ENCODE results near the gene ADCY4. TPM values are rescaled to one million over a fixed set of nuclear protein-coding genes. Genes with fewer than 3 reads are reported as not detected.

Gene ADCY4
- total RNA-seq, 1 experiment from 2014 or later, result 0.86 TPM

DNA sequence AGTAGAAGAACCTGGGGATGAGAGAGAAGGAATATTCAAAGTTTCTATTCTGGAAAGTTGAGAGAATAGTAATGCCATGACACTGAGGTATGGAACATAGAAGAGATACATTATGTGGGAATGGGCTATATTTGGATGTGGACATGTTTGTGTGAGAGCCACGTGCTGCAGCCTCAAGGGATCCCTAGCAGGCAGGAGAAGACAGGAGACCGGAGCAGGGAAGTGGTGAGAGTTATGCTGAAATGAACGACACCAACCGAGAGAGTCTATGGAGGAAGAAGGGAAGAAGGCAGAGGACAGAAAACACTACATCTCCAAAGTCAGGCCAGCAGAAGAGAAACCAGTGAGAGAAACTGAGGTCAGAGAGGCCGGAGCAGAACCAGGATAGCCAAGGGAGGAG is 14.9 kb upstream of the ADCY4 start:
- BruUV-seq (replicated peaks), result no TSS peak
- TF ChIP-seq, protein P1, sequence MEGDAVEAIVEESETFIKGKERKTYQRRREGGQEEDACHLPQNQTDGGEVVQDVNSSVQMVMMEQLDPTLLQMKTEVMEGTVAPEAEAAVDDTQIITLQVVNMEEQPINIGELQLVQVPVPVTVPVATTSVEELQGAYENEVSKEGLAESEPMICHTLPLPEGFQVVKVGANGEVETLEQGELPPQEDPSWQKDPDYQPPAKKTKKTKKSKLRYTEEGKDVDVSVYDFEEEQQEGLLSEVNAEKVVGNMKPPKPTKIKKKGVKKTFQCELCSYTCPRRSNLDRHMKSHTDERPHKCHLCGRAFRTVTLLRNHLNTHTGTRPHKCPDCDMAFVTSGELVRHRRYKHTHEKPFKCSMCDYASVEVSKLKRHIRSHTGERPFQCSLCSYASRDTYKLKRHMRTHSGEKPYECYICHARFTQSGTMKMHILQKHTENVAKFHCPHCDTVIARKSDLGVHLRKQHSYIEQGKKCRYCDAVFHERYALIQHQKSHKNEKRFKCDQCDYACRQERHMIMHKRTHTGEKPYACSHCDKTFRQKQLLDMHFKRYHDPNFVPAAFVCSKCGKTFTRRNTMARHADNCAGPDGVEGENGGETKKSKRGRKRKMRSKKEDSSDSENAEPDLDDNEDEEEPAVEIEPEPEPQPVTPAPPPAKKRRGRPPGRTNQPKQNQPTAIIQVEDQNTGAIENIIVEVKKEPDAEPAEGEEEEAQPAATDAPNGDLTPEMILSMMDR (IDR thresholded peaks at IDR 0.05 in 2 of 3, conservative IDR thresholded peaks at IDR 0.05 in 1 of 3; ENCODE audit: borderline replicate concordance in 1 of 3, insufficient read depth in 1 of 3, low read depth in 2 of 3, low read length in 2 of 3), result no peak
- TF ChIP-seq RAD21 (IDR thresholded peaks at IDR 0.05; ENCODE audit: low read depth) (no peak), POLR2A (IDR thresholded peaks at IDR 0.05; ENCODE audit: borderline replicate concordance, extremely low read depth, insufficient read depth, insufficient read length) (no peak), TCF7L2 (IDR thresholded peaks at IDR 0.05; ENCODE audit: borderline replicate concordance, extremely low read depth, insufficient read depth, insufficient read length) (no peak), YY1 (IDR thresholded peaks at IDR 0.05; ENCODE audit: extremely low read depth, insufficient replicate concordance, low read depth, low read length) (no peak), EZH2 (IDR thresholded peaks at IDR 0.05) (no peak)
- TF ChIP-seq, protein P2, sequence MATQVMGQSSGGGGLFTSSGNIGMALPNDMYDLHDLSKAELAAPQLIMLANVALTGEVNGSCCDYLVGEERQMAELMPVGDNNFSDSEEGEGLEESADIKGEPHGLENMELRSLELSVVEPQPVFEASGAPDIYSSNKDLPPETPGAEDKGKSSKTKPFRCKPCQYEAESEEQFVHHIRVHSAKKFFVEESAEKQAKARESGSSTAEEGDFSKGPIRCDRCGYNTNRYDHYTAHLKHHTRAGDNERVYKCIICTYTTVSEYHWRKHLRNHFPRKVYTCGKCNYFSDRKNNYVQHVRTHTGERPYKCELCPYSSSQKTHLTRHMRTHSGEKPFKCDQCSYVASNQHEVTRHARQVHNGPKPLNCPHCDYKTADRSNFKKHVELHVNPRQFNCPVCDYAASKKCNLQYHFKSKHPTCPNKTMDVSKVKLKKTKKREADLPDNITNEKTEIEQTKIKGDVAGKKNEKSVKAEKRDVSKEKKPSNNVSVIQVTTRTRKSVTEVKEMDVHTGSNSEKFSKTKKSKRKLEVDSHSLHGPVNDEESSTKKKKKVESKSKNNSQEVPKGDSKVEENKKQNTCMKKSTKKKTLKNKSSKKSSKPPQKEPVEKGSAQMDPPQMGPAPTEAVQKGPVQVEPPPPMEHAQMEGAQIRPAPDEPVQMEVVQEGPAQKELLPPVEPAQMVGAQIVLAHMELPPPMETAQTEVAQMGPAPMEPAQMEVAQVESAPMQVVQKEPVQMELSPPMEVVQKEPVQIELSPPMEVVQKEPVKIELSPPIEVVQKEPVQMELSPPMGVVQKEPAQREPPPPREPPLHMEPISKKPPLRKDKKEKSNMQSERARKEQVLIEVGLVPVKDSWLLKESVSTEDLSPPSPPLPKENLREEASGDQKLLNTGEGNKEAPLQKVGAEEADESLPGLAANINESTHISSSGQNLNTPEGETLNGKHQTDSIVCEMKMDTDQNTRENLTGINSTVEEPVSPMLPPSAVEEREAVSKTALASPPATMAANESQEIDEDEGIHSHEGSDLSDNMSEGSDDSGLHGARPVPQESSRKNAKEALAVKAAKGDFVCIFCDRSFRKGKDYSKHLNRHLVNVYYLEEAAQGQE (IDR thresholded peaks at IDR 0.05; ENCODE audit: low read depth), result no peak
- Histone ChIP-seq H3K4me3 (replicated peaks in 1 of 2; ENCODE audit: low read depth in 1 of 2, low read length in 2 of 2) (no peak overlapping the region), H4K20me1 (ENCODE audit: insufficient read depth) (no peaks in the 10 kb centered on the region), H3K27me3 (ENCODE audit: insufficient read depth, low read length) (no peaks in the 10 kb centered on the region), H3K79me2 (ENCODE audit: insufficient read depth, low read length) (no peaks in the 10 kb centered on the region), H2AFZ (ENCODE audit: low read depth, low read length, poor library complexity, severe bottlenecking) (no peak overlapping the region), H3K9me2 (ENCODE audit: insufficient read depth) (no peaks in the 10 kb centered on the region), H3K9me3 (ENCODE audit: control insufficient read depth in 1 of 2, insufficient read depth in 1 of 2, low read depth in 1 of 2, low read length in 2 of 2) (no peaks in the 10 kb centered on the region), H3K4me2 (ENCODE audit: low read length) (no peak overlapping the region), H3K27ac (ENCODE audit: low read depth, low read length) (no peak overlapping the region), H3K4me1 (ENCODE audit: control insufficient read depth in 1 of 2, insufficient read depth in 2 of 2, low read length in 2 of 2) (peaks cover 5 to 17% of the 10 kb centered on the region in 2 experiments; a peak in 3 of 4 replicates), H3K9ac (ENCODE audit: low read length) (no peak overlapping the region), H3K36me3 (ENCODE audit: control insufficient read depth in 1 of 2, insufficient read depth in 2 of 2, low read length in 2 of 2) (no peaks in the 10 kb centered on the region)
- intact Hi-C loops (cut with micrococcal nuclease), result no loop called here
- no peak for DNase-seq (ENCODE audit: low read depth, low spot score)
- no peak for ATAC-seq
- ChIA-PET CTCF (no interaction called here), POLR2A (no interaction called here), RAD21 (ENCODE audit: low non-redundant PET in 1 of 2, low total read pairs in 2 of 2, uncharacterized antibody in 2 of 2, unreplicated experiment in 2 of 2) (no interaction called here)
